Measurements from ENCODE around the gene TEF. TPM values are rescaled to one million over a fixed set of nuclear protein-coding genes. Genes with fewer than 3 reads are reported as not detected.

The TEF gene
- total RNA-seq, 1 experiment from 2014 or later, result 13.0 TPM

GRCh38 chr22:41354979-41355378, 26.8 kb upstream of the TEF start:
- DNase-seq (ENCODE audit: low read depth), result no peak

- no peak for DNase-seq (ENCODE audit: low read depth)
Observed at GRCh38 chr22:41355895-41356294, 25.8 kb upstream of the TEF start.

GRCh38 chr22:41356430-41357028, 25.2 kb upstream of the TEF start:
- no peak for DNase-seq (ENCODE audit: low read depth)

- no peak for DNase-seq (ENCODE audit: low read depth)
Observed at GRCh38 chr22:41357191-41357590, 24.6 kb upstream of the TEF start.

- no peak for DNase-seq (ENCODE audit: low read depth)
Observed at GRCh38 chr22:41358927-41359326, 22.8 kb upstream of the TEF start.

GRCh38 chr22:41359376-41359775, 22.4 kb upstream of the TEF start:
- DNase-seq (ENCODE audit: low read depth), result no peak

- DNase-seq (ENCODE audit: low read depth), result no peak
Observed at GRCh38 chr22:41360126-41360525, 21.6 kb upstream of the TEF start.

GRCh38 chr22:41361716-41362310, 19.9 kb upstream of the TEF start:
- DNase-seq (ENCODE audit: low read depth), result peak; percentile 26

- DNase-seq (ENCODE audit: low read depth), result no peak
Observed at GRCh38 chr22:41362615-41363014, 19.1 kb upstream of the TEF start.

- DNase-seq (ENCODE audit: low read depth), result no peak
Observed at GRCh38 chr22:41364233-41364632, 17.5 kb upstream of the TEF start.

- DNase-seq (ENCODE audit: low read depth), result no peak
Observed at GRCh38 chr22:41364955-41365354, 16.8 kb upstream of the TEF start.

GRCh38 chr22:41365425-41365824, 16.3 kb upstream of the TEF start:
- no peak for DNase-seq (ENCODE audit: low read depth)

- no peak for DNase-seq (ENCODE audit: low read depth)
Observed at GRCh38 chr22:41366323-41367029, 15.3 kb upstream of the TEF start.

GRCh38 chr22:41367039-41367679, 14.6 kb upstream of the TEF start:
- peak; percentile 85 for DNase-seq (ENCODE audit: low read depth)

- peak; percentile 43 for DNase-seq (ENCODE audit: low read depth)
Observed at GRCh38 chr22:41367680-41368542, 13.8 kb upstream of the TEF start.

- no peak for DNase-seq (ENCODE audit: low read depth)
Observed at GRCh38 chr22:41368543-41369423, 13.0 kb upstream of the TEF start.

GRCh38 chr22:41369424-41369745, 12.4 kb upstream of the TEF start:
- no peak for DNase-seq (ENCODE audit: low read depth)

- DNase-seq (ENCODE audit: low read depth), result no peak
Observed at GRCh38 chr22:41369837-41370236, 11.9 kb upstream of the TEF start.

GRCh38 chr22:41377846-41378245, 3.9 kb upstream of the TEF start:
- DNase-seq (ENCODE audit: low read depth), result no peak

- peak; percentile 89 for DNase-seq (ENCODE audit: low read depth)
Observed at GRCh38 chr22:41380993-41381328, 781 bp upstream of the TEF start.

- DNase-seq (ENCODE audit: low read depth), result peak; percentile 42
Observed at GRCh38 chr22:41382098-41382578, 396 bp downstream of the TEF start.
